AG04450 (cell line): ENCODE measurements around the gene PRKCZ. TPM values are rescaled to one million over a fixed set of nuclear protein-coding genes. Genes with fewer than 3 reads are reported as not detected.

ENCODE experiments used
- CTCF ChIA-PET: fragments of 300-600, 350-600 bp; formaldehyde crosslinking; extraction: SDS; loops from one replicate; lab custom pipeline; 2022; ENCODE audit warnings: antibody characterized with exemption, inconsistent platforms; lab: Charles Lee
- POLR2A ChIA-PET: fragments of 350-600 bp; formaldehyde crosslinking; extraction: SDS; loops from one replicate; lab custom pipeline; 2021; ENCODE audit warnings: antibody characterized with exemption, inconsistent platforms; lab: Yijun Ruan, JAX
- DNase-seq: peaks from one replicate; pipeline ENCODE4 v3.0.0-alpha.2; 2011; ENCODE audit warnings: low read depth, low spot score
- H3K27ac ChIP-seq: one replicate; pipeline ENCODE4 v1.5.1; 2012; ENCODE audit warnings: low read depth, low read length, control low read depth
- H3K27me3 ChIP-seq: one replicate; pipeline ENCODE4 v1.6.0; 2012; ENCODE audit warnings: low read length; ENCODE audit not compliant: control insufficient read depth, insufficient read depth
- H3K4me3 ChIP-seq: 2 replicates; pipeline ENCODE4 v1.5.1; 2011; ENCODE audit warnings: mild to moderate bottlenecking, low read depth, low read length, control low read depth
- H3K9me3 ChIP-seq: 2 replicates; pipeline ENCODE4 v1.5.1; 2012; ENCODE audit warnings: low read length; ENCODE audit not compliant: control insufficient read depth, insufficient read depth
- CTCF ChIP-seq: IDR thresholded peaks from 2 replicates; pipeline ENCODE4 v1.5.1; 2011; ENCODE audit warnings: low read depth, low read length, control low read depth, inconsistent platforms
- polyA plus RNA-seq: library from polyadenylated mRNA; depleted of rRNA; stranded (reverse); fragments of >200 nt; gene quantifications from 2 replicates; pipeline ENCODE4 v1.2.3, GENCODE V29; 2011

PRKCZ gene
- polyA plus RNA-seq, 1 experiment = 3.0 TPM

GRCh38 chr1:2126331-2127186 lies 76.3 kb downstream of the PRKCZ start:
- H3K27me3 ChIP-seq = no peaks in the 10 kb centered on the region
- H3K4me3 ChIP-seq = no peak overlapping the region
- ChIA-PET POLR2A (no interaction called here), CTCF (interaction anchor here (0.9 to 1.9 kb wide), 2 partner anchors 14 to 48 kb away, joined by 3 to 6 read pairs; no protein-coding TSS in a partner anchor)
- H3K27ac ChIP-seq = no peak overlapping the region
- TF ChIP-seq CTCF = no peak
- H3K9me3 ChIP-seq = peaks cover 22% of the 10 kb centered on the region; the same call in 1 of the 2 replicates
- no peak for DNase-seq

GRCh38 chr1:2127187-2128145 lies 77.3 kb downstream of the PRKCZ start:
- Histone ChIP-seq H3K27ac (no peak overlapping the region), H3K4me3 (no peak overlapping the region), H3K27me3 (no peaks in the 10 kb centered on the region), H3K9me3 (peaks cover 18% of the 10 kb centered on the region; the same call in 1 of the 2 replicates)
- ChIA-PET POLR2A (no interaction called here), CTCF (interaction anchor here (1.9 kb wide), 1 partner anchor 47 kb away, joined by 6 read pairs; no protein-coding TSS in a partner anchor)
- no peak for TF ChIP-seq CTCF
- no peak for DNase-seq

- no peaks in the 10 kb centered on the region for H3K27me3 ChIP-seq
- CTCF ChIA-PET = interaction anchor here (1.9 kb wide), 1 partner anchor 46 kb away, joined by 6 read pairs; no protein-coding TSS in a partner anchor
- POLR2A ChIA-PET = no interaction called here
- DNase-seq = no peak
- H3K4me3 ChIP-seq = no peak overlapping the region
- no peak for TF ChIP-seq CTCF
- peaks cover 16% of the 10 kb centered on the region; the same call in 1 of the 2 replicates for H3K9me3 ChIP-seq
- no peak overlapping the region for H3K27ac ChIP-seq
These were observed 78.1 kb downstream of the PRKCZ start for GRCh38 chr1:2128189-2128901.

GRCh38 chr1:2129256-2129943 lies 79.2 kb downstream of the PRKCZ start:
- Histone ChIP-seq H3K27ac (no peak overlapping the region), H3K9me3 (peaks cover 10% of the 10 kb centered on the region; the same call in 1 of the 2 replicates), H3K27me3 (no peaks in the 10 kb centered on the region), H3K4me3 (no peak overlapping the region)
- POLR2A ChIA-PET = no interaction called here
- CTCF ChIA-PET = no interaction called here
- no peak for TF ChIP-seq CTCF
- DNase-seq = no peak
